HEK293T (cell line): ENCODE measurements around the gene LGALS7B.

Experiments
- ELF4 ChIP-seq: fragments of 450-650 bp; IDR thresholded peaks from 2 replicates; pipeline ENCODE4 v1.6.1; 2017; ENCODE audit warnings: antibody characterized with exemption
- FOXA1 ChIP-seq: fragments of 450-650 bp; IDR thresholded peaks from 2 replicates; pipeline ENCODE4 v1.6.1; 2016; ENCODE audit warnings: mild to moderate bottlenecking
- FOXM1 ChIP-seq: fragments of 450-650 bp; IDR thresholded peaks from 2 replicates; pipeline ENCODE4 v1.6.1; 2017; ENCODE audit warnings: mild to moderate bottlenecking, borderline replicate concordance
- NFRKB ChIP-seq: fragments of 450-650 bp; IDR thresholded peaks from 2 replicates; pipeline ENCODE4 v1.6.1; 2016; ENCODE audit warnings: mild to moderate bottlenecking, moderate library complexity

GRCh38 chr19:38817081-38817480 lies 28.1 kb downstream of the LGALS7B start:
- TF ChIP-seq ELF4 = no peak
- TF ChIP-seq NFRKB = no peak
- TF ChIP-seq FOXM1 = no peak
- TF ChIP-seq FOXA1 = no peak
